ENCODE measurements around the gene CDC14B.

DNA sequence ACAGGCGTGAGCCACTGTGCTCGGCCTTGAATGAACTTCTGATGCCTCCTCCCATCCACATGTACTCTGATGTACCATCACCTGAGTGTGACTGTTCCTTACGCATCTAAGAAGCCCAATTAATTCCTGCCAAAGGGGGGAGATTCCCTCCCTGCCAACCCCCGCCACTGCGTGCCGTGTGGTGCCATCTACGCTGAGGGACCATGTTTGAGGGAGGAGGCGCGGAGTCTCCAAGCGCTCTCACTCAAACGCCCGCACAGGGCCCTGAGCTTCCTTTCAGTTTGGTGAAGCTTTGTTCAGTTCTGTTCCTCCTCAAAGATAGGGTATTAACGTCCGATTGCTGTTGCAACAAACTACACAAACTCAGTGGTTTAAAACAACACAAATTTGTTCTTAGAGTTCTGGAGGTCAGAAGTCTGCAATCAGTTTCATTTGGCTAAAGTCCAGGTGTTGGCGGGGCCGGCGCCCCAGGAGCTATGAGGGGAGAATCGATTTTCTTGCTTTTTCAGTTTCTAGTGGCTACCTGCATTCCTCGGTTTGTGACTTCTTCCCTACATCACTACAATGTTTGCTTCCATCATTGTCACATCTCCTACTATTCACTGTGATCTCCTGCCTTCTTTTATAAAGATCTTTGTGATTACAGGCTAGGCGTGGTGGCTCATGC is 49.4 kb upstream of the CDC14B start:
- TF ChIP-seq POLR2A (IDR thresholded peaks at IDR 0.05) (no peak), CTCF (IDR thresholded peaks at IDR 0.05) (no peak)

Measured in lower leg skin (tissue), 3 donors.